Ascending aorta (tissue), 2 donors: ENCODE measurements around the gene ARHGEF4. TPM values are rescaled to one million over a fixed set of nuclear protein-coding genes. Genes with fewer than 3 reads are reported as not detected.

Source experiments
- DNase-seq, 2 donors: peaks; one replicate each; pipeline ENCODE4 v3.0.0-alpha.2; 2019; ENCODE audit warnings: low spot score in 2 of 2
- H3K27ac ChIP-seq, 2 donors: fragments of 200-600 bp; sonication (generic); one replicate each; pipeline ENCODE4 v1.5.1; 2016 to 2017; ENCODE audit warnings: mild to moderate bottlenecking in 1 of 2
- H3K27me3 ChIP-seq: fragments of 200-600 bp; sonication (generic); one replicate; pipeline ENCODE4 v1.5.1; 2017
- H3K36me3 ChIP-seq, 2 donors: fragments of 200-600 bp; sonication (generic); one replicate each; pipeline ENCODE4 v1.5.1; 2016
- H3K4me1 ChIP-seq, 2 donors: fragments of 200-600 bp; sonication (generic); one replicate each; pipeline ENCODE4 v1.5.1; 2016 to 2017; ENCODE audit warnings: mild to moderate bottlenecking in 1 of 2
- H3K4me3 ChIP-seq, 2 donors: fragments of 200-600 bp; sonication (generic); one replicate each; pipeline ENCODE4 v1.5.1; 2016 to 2017; ENCODE audit warnings: mild to moderate bottlenecking in 1 of 2
- H3K9me3 ChIP-seq, 2 donors: fragments of 200-600 bp; sonication (generic); one replicate each; pipeline ENCODE4 v1.5.1; 2016
- intact Hi-C: fragments of 100-400 bp; cut with DNase I; formaldehyde crosslinking; loops from one replicate; pipeline ENCODE4 v1.15.1; 2023
- total RNA-seq: library from RNA; depleted of rRNA; stranded (reverse); fragments of >200 nt; gene quantifications from one replicate; pipeline ENCODE4 v1.1.0, GENCODE V29; 2016
- TF ChIP-seq, protein P1 (sequence below), 3 experiments: fragments of 200-600 bp in 2 of 3; fragments of 450-650 bp in 1 of 3; sonication (generic) in 2 of 3; IDR thresholded peaks; one replicate each; pipeline ENCODE4 v1.5.1; 2016 to 2019; ENCODE audit warnings: antibody characterized with exemption in 3 of 3, mild to moderate bottlenecking in 1 of 3, moderate library complexity in 1 of 3

Gene ARHGEF4
- total RNA-seq, 1 donor from 2014 or later: 9.6 TPM

DNA sequence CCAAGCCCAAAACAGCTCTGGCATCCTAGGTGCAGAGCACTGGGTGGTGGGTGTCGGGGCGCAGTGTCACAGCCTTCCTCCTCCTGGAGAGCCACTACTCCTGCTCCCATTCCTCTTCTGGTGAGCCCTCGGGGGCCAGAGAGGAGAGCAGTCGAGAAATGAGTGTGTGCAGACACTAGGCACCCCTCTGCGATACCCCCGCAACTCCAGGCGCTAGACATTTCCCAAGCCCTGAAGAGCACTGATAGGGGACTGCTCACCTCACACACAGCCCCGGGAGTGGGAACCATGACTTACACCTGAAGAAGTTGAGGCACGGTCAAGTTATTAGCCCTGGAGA lies 202.4 kb downstream of the ARHGEF4 start:
- intact Hi-C loops: no loop called here
- no peaks in the 10 kb centered on the region for H3K9me3 ChIP-seq
- H3K27me3 ChIP-seq: no peaks in the 10 kb centered on the region
- no peaks in the 10 kb centered on the region for H3K4me1 ChIP-seq
- TF ChIP-seq, protein P1, sequence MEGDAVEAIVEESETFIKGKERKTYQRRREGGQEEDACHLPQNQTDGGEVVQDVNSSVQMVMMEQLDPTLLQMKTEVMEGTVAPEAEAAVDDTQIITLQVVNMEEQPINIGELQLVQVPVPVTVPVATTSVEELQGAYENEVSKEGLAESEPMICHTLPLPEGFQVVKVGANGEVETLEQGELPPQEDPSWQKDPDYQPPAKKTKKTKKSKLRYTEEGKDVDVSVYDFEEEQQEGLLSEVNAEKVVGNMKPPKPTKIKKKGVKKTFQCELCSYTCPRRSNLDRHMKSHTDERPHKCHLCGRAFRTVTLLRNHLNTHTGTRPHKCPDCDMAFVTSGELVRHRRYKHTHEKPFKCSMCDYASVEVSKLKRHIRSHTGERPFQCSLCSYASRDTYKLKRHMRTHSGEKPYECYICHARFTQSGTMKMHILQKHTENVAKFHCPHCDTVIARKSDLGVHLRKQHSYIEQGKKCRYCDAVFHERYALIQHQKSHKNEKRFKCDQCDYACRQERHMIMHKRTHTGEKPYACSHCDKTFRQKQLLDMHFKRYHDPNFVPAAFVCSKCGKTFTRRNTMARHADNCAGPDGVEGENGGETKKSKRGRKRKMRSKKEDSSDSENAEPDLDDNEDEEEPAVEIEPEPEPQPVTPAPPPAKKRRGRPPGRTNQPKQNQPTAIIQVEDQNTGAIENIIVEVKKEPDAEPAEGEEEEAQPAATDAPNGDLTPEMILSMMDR (IDR thresholded peaks at IDR 0.05): no peak
- H3K27ac ChIP-seq: no peak overlapping the region
- peak in 1 of 2 donors; percentile 8 for DNase-seq
- no peak overlapping the region for H3K4me3 ChIP-seq
- H3K36me3 ChIP-seq: no peaks in the 10 kb centered on the region

DNA sequence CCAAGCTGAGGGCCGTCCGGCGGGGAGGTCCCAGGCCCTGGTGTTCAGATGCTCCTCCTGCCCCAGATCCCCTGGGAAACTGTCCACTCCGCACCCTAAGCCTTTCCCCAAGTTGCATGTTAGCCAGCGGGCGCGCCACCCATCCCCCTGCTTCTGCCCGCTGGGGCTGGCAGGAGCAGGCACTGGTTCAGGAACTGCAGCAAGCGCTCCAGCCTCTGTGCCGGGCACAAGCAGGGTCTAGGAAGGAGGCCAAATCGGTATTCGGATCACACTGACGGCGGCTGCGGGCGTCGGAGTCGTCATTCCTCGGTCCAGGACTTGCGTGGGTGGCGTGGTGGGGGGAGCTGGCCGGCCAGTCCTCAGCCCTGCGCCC lies 202.8 kb downstream of the ARHGEF4 start:
- peak in 1 of 2 donors; percentile 53 for DNase-seq
- Histone ChIP-seq H3K36me3 (no peaks in the 10 kb centered on the region), H3K9me3 (no peaks in the 10 kb centered on the region), H3K27ac (no peak overlapping the region), H3K4me3 (peak overlapping the region in 1 of 2 donors; percentile 49), H3K27me3 (no peaks in the 10 kb centered on the region), H3K4me1 (no peaks in the 10 kb centered on the region)
- intact Hi-C loops: no loop called here
- TF ChIP-seq, protein P1 (IDR thresholded peaks at IDR 0.05): no peak

DNA sequence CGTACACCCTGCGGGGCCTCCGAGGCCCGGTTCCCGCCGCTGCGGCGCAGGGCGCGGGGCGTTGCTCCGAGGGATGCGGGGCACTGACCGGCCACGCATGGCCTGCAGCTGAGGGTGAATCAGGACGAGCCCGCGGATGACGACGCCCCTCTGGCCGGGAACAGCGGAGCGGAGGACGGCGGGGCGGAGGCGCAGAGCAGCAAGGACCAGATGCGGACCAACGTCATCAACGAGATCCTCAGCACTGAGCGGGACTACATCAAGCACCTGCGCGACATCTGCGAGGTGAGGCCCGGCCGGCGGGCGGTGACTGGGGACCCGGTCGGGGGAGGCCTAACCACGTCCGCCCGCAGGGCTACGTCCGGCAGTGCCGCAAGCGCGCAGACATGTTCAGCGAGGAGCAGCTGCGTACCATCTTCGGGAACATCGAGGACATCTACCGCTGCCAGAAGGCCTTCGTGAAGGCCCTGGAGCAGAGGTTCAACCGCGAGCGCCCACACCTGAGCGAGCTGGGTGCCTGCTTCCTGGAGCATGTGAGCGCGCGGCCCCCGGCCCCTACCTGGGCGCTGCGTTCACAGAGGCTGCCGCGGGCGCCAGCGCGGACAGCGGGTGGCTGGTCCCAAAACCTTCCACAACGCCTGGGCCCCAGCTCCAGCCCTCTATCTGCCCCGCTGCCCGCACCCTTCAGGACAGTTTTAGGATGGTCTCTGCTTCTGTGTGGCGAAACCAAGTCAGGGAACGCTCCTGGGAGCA lies 203.4 kb downstream of the ARHGEF4 start:
- Histone ChIP-seq H3K9me3 (no peaks in the 10 kb centered on the region), H3K4me3 (peak overlapping the region in 1 of 2 donors; percentile 49), H3K27ac (no peak overlapping the region), H3K36me3 (no peaks in the 10 kb centered on the region), H3K27me3 (no peaks in the 10 kb centered on the region), H3K4me1 (no peaks in the 10 kb centered on the region)
- TF ChIP-seq, protein P1 (IDR thresholded peaks at IDR 0.05): no peak
- DNase-seq: peak in 1 of 2 donors; percentile 54
- intact Hi-C loops: no loop called here

DNA sequence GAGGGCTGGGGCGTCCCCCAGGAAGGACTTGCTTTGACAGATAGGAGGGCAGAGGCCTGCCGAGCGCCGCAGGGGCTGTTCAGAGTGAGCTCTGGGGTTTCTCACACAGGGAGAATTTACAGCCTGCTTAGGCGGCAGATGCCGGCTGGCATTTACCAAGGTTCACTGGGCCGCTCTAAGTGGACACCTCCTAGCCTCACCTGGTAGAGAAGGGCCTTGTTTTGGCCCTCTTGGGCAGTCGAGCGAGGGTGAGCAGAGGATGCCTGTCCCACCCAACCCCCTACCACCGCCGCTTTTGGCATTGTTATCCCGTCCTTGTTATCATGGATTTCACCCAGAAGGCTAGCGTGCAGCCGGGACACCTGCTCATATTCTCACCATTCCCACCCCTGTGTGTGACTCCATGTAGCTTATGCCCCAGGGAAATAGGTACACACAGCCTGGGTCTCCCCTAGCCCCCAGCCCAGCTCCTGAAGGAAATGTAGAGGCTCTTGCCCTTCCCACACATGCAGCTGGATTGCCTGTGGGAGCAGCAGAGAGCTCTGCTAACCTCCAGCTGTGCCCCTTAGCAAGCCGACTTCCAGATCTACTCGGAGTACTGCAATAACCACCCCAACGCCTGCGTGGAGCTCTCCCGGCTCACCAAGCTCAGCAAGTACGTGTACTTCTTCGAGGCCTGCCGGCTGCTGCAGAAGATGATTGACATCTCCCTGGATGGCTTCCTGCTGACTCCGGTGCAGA lies 204.1 kb downstream of the ARHGEF4 start:
- Histone ChIP-seq H3K4me1 (no peaks in the 10 kb centered on the region), H3K9me3 (no peaks in the 10 kb centered on the region), H3K36me3 (no peaks in the 10 kb centered on the region), H3K27me3 (no peaks in the 10 kb centered on the region), H3K27ac (no peak overlapping the region), H3K4me3 (no peak overlapping the region)
- TF ChIP-seq, protein P1 (IDR thresholded peaks at IDR 0.05): no peak
- DNase-seq: peak; percentile 4 to 48
- intact Hi-C loops: no loop called here

DNA sequence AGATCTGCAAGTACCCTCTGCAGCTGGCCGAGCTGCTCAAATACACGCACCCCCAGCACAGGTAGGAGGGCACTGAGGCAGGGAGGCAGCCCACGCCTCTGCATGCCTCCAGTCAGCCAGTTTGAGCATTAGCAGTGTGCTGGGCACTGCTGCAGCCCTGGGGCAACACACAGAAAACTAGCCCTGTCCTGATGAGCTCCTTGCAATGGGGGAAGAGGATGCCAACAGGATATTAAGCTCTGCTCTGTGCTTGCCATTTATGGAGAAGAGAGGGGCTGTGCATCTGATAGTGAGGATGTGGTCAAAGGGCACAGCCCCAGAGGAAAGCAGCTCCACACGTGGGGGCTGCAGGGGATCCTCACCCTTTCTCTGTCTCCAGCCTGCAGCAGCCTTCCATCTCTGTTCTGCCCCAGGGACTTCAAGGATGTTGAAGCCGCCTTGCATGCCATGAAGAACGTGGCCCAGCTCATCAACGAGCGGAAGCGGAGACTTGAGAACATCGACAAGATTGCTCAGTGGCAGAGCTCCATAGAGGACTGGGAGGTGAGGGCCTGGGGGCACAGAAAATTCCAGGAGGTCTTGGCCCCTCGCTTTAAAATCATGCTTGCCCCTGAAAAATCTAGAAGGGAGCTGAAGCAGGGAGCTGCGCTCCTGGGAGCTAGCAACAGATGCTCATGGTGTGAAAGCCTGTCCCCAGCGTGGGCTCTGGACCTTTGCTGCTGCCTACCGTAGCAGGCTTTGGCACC lies 204.9 kb downstream of the ARHGEF4 start:
- peak in 1 of 2 donors; percentile 50 for DNase-seq
- no peaks in the 10 kb centered on the region for H3K27me3 ChIP-seq
- H3K9me3 ChIP-seq: no peaks in the 10 kb centered on the region
- intact Hi-C loops: no loop called here
- no peaks in the 10 kb centered on the region for H3K4me1 ChIP-seq
- peaks cover 4% of the 10 kb centered on the region in 2 donors for H3K36me3 ChIP-seq
- TF ChIP-seq, protein P1 (IDR thresholded peaks at IDR 0.05): no peak
- no peak overlapping the region for H3K4me3 ChIP-seq
- H3K27ac ChIP-seq: no peak overlapping the region
